ENCODE measurements around the gene CD274.

- TF ChIP-seq EZH2 (IDR thresholded peaks at IDR 0.05; ENCODE audit: low read length, missing control alignments) = no peak
- TF ChIP-seq, protein P1, sequence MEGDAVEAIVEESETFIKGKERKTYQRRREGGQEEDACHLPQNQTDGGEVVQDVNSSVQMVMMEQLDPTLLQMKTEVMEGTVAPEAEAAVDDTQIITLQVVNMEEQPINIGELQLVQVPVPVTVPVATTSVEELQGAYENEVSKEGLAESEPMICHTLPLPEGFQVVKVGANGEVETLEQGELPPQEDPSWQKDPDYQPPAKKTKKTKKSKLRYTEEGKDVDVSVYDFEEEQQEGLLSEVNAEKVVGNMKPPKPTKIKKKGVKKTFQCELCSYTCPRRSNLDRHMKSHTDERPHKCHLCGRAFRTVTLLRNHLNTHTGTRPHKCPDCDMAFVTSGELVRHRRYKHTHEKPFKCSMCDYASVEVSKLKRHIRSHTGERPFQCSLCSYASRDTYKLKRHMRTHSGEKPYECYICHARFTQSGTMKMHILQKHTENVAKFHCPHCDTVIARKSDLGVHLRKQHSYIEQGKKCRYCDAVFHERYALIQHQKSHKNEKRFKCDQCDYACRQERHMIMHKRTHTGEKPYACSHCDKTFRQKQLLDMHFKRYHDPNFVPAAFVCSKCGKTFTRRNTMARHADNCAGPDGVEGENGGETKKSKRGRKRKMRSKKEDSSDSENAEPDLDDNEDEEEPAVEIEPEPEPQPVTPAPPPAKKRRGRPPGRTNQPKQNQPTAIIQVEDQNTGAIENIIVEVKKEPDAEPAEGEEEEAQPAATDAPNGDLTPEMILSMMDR (conservative IDR thresholded peaks at IDR 0.05 in 1 of 2, IDR thresholded peaks at IDR 0.05 in 1 of 2; ENCODE audit: low read depth in 1 of 2, low read length in 2 of 2) = no peak
Measured at GRCh38 chr9:5435912-5436311, 14.4 kb upstream of the CD274 start.

All from fibroblast of lung (primary cell).